ENCODE data around the gene MRC2. TPM values are rescaled to one million over a fixed set of nuclear protein-coding genes. Genes with fewer than 3 reads are reported as not detected.

The MRC2 gene
- total RNA-seq, 2 donors from 2014 or later = 34.2 to 73.7 TPM

GRCh38 chr17:62727916-62728672 is 100.6 kb downstream of the MRC2 start:
- no peak for DNase-seq (ENCODE audit: low spot score)
- Histone ChIP-seq H3K4me3 (no peak overlapping the region), H3K4me1 (replicated peaks) (no peaks in the 10 kb centered on the region), H3K36me3 (no peaks in the 10 kb centered on the region), H3K27ac (no peak overlapping the region), H3K27me3 (replicated peaks; ENCODE audit: insufficient read depth) (no peaks in the 10 kb centered on the region), H3K9me3 (no peaks in the 10 kb centered on the region)
- TF ChIP-seq POLR2AphosphoS5 (IDR thresholded peaks at IDR 0.05) (no peak), CTCF (IDR thresholded peaks at IDR 0.05) (no peak), POLR2A (IDR thresholded peaks at IDR 0.05) (no peak)
- intact Hi-C loops (cut with DNase I) = no loop called here
- 69% methylated on average over 6 of the region's 6 CpGs for WGBS

GRCh38 chr17:62732125-62732524 is 104.7 kb downstream of the MRC2 start:
- intact Hi-C loops (cut with DNase I) = no loop called here
- Histone ChIP-seq H3K36me3 (no peaks in the 10 kb centered on the region), H3K4me1 (replicated peaks) (no peaks in the 10 kb centered on the region), H3K4me3 (no peak overlapping the region), H3K9me3 (no peaks in the 10 kb centered on the region), H3K27me3 (replicated peaks; ENCODE audit: insufficient read depth) (no peaks in the 10 kb centered on the region), H3K27ac (no peak overlapping the region)
- WGBS = 57% methylated on average over 5 of the region's 5 CpGs
- no peak for TF ChIP-seq POLR2A (IDR thresholded peaks at IDR 0.05)
- TF ChIP-seq POLR2AphosphoS5 (IDR thresholded peaks at IDR 0.05) = no peak
- DNase-seq (ENCODE audit: low spot score) = no peak

- intact Hi-C loops (cut with DNase I) = no loop called here
- DNase-seq (ENCODE audit: low spot score) = no peak
- Histone ChIP-seq H3K9me3 (no peaks in the 10 kb centered on the region), H3K4me1 (replicated peaks) (no peaks in the 10 kb centered on the region), H3K27me3 (replicated peaks; ENCODE audit: insufficient read depth) (no peaks in the 10 kb centered on the region), H3K27ac (no peak overlapping the region), H3K36me3 (no peaks in the 10 kb centered on the region), H3K4me3 (no peak overlapping the region)
- no peak for TF ChIP-seq CTCF (IDR thresholded peaks at IDR 0.05)
- TF ChIP-seq POLR2A (IDR thresholded peaks at IDR 0.05) = no peak
- TF ChIP-seq POLR2AphosphoS5 (IDR thresholded peaks at IDR 0.05) = no peak
- 38% methylated on average over 7 of the region's 7 CpGs for WGBS
Observed at GRCh38 chr17:62735044-62735651, 107.7 kb downstream of the MRC2 start.

- Histone ChIP-seq H3K4me1 (replicated peaks) (no peaks in the 10 kb centered on the region), H3K4me3 (no peak overlapping the region), H3K9me3 (no peaks in the 10 kb centered on the region), H3K27ac (no peak overlapping the region), H3K27me3 (replicated peaks; ENCODE audit: insufficient read depth) (no peaks in the 10 kb centered on the region), H3K36me3 (no peaks in the 10 kb centered on the region)
- TF ChIP-seq POLR2AphosphoS5 (IDR thresholded peaks at IDR 0.05) = no peak
- no peak for TF ChIP-seq CTCF (IDR thresholded peaks at IDR 0.05)
- no peak for TF ChIP-seq POLR2A (IDR thresholded peaks at IDR 0.05)
- DNase-seq (ENCODE audit: low spot score) = no peak
- intact Hi-C loops (cut with DNase I) = no loop called here
- WGBS = 55% methylated on average over 8 of the region's 8 CpGs
Observed at GRCh38 chr17:62737513-62737912, 110.0 kb downstream of the MRC2 start.

GRCh38 chr17:62738281-62738680 is 110.8 kb downstream of the MRC2 start:
- TF ChIP-seq POLR2A (IDR thresholded peaks at IDR 0.05) (no peak), CTCF (IDR thresholded peaks at IDR 0.05) (no peak), POLR2AphosphoS5 (IDR thresholded peaks at IDR 0.05) (no peak)
- no peak for DNase-seq (ENCODE audit: low spot score)
- intact Hi-C loops (cut with DNase I) = no loop called here
- no peaks in the 10 kb centered on the region for H3K4me1 ChIP-seq (replicated peaks)
- H3K9me3 ChIP-seq = no peaks in the 10 kb centered on the region
- no peaks in the 10 kb centered on the region for H3K27me3 ChIP-seq (replicated peaks; ENCODE audit: insufficient read depth)
- no peak overlapping the region for H3K27ac ChIP-seq
- no peak overlapping the region for H3K4me3 ChIP-seq
- no peaks in the 10 kb centered on the region for H3K36me3 ChIP-seq
- WGBS = 90% methylated on average over 9 of the region's 9 CpGs

Measured in prostate gland (tissue), 2 donors.